Epidermal melanocyte (primary cell): ENCODE data around the gene CACNA1I.
A peak's percentile ranks its signal among the peaks of the same experiment; 100 is the strongest.

Experiments used
- DNase-seq: peaks from one replicate; pipeline ENCODE4 v3.0.0; 2011; ENCODE audit warnings: low spot score; ENCODE audit not compliant: insufficient read length

The CACNA1I gene

DNA sequence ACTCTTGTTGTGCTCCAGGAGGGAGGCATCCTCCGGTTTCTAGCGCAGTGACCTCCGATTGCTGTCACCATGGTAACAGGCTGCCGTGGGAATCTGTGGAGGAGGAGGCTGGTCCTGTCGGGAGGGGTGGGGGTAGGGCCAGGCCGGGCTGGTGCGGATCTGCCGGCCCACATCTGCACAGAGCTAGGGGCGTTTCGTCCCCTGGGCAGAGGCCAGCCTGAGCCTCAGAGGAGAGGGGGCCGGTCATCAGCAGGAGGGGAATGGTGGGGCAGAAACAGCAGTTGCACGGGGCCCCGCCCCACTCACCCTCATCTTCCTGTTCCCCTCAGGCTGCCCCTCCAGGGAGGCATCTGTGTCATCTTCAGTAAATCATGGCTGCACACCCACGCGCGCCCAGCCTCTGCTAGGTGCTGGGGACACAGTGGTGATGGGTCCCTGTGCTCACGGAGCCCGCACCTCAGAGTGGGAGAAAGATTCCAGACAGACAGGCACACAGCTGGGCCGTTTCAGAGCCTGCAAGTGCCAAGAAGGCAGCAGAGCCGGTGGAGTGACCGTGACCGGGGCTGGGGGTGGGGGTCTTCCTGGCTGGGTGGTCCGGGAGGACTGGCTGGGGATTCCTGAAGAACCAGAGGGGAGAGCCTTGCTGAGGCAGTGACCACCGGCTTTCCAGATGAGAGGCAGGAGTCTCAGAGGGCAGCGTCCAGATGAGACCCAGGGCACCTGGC lies 120.5 kb downstream of the CACNA1I start:
- DNase-seq = no peak

DNA sequence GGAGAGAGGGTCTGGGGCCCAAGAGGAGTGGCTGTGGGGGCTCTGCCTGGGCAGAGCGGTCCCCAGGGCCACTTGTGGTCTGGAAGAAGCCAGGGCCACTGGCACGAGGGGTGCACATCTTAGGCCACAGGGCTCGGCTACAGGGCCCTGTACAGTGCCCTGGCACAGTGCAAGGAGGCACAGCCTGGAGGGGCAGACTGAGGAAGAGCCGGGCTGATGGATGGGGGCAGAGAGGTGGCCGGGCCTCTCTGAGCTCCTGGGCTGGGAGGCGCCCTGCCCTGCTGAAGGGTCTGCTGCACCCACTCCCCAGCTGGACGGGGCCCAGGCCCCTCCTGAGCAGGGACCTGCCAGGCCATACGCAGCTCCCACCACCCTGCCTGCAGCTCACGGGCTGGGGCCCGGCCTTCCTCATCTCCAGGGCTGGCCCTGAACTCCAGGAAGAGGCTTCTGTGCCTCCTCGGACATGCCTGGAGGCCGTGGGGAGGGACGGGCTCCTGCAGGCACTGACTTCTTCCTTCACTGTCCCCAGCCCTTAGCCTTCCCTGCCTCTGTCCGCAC lies 123.5 kb downstream of the CACNA1I start:
- DNase-seq = no peak

DNA sequence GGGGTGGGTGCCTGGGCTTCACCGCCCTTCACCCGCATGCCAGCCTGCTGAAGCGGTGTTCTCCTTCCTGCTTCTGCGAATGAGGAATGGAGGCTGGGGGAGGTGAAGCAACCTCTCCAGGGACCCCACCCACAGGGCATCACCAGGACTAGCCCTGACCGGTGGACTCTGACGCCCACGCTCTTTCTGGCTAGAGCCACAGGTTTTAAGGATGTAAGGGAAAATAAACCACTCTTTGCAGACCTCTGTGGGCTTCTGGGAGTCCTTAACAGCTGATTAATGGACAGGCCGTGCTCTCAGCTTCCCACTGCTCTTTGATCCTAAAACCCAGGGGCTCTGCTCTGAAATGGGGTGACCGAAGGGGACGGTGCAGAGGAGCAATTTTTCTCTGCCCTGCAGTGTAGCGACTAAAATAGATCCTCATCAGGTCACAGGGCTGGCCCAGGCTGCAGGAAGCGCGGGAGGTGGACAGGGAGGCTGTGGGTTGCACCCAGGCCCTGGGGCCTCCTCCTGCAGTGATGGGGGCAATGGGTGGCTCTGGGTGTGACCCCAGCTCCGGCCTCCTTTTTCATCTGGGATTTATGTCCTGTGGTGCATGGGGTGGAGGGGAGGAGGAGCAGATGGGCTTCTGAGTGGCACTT lies 127.4 kb downstream of the CACNA1I start:
- DNase-seq = no peak

DNA sequence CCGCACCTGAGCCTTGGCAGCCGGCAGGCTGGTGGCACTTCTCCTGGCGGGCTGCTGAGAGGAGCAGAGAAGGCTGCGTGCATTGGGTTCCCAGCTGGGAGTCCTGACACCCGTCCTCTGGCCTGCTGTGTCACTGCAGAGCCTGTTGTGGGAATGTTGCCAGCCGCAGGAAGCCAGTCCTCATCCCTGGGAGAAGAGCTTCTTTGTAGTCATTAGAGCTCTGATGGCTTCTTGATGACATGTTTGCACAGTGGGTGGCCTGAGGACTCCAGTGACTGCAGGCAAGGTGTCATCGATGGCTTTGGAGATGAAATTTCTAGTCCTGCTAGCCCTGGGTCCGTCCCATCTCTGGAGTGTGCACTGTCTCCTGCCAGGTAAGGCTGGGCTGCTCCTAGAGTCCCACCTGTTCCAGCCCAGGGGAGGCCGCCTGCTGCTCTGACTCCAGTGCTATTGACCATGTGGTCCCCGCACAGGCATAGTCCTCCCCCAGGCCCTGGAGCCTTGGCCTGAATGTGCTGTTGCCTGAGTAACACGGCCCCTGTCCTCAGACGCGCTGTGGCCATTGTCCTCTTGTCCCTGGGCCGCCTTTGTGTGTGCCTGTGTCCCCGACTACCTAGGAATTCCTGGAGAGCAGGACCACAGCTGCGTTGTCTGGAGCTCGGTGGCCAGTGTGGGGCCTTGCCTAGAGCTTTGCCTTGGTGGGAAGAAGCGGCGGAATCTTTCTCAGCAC lies 129.2 kb downstream of the CACNA1I start:
- no peak for DNase-seq

DNA sequence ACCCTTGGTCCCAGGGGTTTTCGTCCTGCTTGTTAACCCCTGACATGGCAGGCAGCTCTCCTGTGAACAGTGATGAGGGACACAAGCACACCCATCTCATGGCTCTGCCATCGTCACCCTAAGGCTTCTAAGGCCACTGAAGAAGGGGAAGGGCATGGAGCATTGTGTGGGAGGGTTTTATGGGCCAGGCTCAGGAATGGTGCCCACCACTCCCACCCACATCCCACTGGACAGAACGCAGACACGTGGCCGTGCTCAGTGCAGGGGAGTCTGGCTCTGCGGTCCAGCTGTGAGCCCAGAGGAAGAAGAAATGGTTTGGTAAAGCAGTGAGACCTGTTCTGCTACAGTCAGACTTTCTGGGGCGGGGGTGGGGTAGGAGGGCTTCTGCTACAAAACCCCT lies 130.0 kb downstream of the CACNA1I start:
- DNase-seq = no peak

DNA sequence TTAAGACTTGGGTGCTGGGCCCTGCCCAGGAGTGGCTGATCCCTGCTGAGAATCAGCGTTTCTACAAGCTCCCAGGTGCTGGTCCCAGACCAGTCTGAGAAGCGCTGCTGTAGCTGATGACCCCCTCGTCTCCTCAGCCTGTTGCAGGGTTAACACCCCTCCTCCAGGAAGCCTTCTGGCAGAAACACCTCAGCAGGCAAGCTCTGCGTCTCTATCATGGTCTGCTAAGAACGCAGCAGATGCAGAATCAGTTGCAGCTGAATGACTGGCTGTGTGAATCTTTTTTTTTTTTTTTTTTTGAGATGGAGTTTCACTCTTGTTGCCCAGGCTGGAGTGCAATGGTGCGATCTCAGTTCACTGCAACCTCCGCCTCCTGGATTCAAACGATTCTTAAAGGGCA lies 132.5 kb downstream of the CACNA1I start:
- DNase-seq = no peak

DNA sequence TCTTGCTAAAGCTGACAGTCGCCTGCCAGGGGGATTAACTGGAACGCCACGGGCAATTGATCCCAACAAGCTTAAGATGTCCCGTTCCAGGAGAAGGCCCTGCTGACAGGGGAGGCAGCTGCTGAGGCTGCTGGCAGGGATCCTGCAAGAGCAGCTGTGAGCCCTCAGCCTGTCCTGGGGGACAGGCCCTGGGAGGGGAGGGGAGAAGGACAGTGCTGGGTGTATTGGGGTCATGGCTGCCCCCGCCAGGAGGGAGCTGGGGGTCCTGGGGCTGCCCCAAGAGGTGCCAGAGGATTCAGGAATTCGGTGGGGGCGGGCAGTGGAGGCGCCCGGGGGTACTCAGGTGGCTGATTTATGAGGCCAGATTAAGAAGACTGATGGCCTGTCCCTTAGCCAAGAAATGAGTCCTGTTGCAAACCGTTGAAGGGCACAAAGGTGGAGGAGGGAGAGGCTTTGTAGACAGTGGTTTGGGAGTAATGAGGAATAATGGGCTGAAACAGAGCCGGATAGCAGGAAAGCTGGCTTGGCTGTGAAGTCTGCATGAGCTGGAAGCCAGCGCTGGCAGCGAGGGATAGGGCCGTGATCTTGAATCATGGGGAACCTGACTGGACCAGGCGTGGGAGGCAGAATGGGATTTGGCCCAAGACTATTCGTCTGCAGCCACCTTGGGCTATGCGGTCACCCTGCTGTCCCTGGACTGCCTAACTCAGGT lies 133.5 kb downstream of the CACNA1I start:
- no peak for DNase-seq

DNA sequence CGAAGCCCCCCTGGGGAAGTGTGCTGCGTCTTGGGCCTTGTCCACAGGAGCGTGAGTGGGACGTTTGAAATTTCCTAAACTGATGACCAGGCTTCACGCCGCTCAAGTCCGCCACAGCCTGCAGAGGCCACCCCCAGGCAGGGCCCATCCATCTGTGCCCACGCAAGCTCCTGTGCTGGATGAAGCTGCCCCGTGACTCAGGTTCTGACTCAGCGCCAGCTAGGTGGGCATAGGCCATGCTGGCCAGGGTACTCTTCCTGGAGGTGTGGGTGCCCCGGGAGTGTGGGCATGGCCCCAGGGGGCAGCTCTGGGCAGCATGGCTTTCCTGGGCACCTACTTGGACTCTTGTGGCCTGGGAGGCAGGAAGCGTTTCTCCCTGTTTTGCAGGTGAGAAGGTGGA lies 134.8 kb downstream of the CACNA1I start:
- no peak for DNase-seq

DNA sequence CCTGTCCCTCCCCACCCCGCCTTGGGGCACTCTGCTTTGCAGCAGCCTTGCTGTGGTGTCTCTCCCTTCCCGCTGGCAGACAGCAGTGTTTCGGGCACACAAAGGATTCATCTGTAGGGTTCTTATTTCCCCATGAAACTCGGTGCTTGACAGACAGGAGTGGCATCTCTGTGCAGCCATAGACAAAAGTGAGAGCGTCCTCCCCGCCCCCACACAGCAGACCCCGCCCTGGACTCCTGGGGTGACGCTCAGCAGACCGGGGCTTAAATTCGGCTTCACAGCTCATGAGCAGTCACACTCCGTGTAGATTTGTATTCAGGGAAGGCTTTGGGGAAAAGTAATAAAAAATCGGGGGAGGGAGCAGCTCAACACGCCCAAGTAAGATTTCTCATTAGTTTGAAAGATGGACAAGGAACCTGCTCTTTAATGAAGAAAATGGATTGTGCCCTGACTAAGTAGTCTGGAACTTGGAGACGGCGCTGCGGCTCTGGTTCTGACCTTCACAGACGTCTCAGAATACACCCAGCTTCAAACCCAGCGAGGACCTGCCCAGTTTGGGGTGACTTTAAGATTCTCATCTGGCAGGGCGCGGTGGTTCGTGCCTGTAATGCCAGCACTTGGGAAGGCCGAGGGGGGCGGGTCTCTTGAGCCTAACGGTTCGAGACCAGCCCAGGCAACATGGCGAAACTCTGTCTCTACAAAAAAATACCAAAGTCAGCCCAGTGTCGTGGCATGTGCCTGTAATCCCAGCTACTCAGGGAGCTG lies 136.0 kb downstream of the CACNA1I start:
- DNase-seq = no peak

DNA sequence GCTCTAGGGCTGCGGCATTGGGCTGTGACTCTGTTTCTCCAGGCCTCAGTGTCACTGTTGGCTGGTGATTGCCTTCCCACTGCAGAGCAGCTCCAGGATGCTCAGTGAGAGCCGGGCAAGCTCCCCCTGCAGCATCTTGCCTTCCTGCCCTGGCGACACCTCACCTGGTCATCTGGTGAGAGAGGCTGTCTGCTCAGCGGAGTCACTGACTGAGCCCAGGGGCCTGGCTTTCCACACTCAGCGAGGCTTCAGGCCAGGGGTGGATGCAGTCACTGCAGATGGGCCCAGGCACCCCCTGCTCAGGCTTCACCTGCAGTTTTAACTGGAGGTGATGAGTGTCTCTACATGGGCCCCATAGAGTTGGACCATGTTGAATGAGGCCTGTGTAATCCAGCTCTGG lies 136.8 kb downstream of the CACNA1I start:
- DNase-seq = no peak

DNA sequence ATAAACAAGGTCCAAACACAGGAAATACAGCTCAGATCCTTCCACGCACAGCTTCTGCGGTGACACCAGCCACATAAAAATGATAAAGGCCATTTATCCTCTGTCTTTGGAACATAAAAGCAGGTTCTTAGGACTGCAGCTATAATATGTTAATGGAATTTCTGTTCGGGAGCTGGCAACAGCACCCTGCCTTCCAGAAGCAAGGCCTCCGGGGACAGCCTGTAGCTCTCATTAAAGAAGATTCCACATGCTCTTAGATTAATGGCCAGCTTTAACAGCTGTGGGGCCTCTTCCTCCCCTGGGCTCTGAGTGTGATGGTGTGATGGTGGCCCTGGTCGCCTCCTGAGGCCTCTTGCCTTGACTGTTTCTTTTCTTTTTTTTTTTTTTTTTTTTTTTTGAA lies 137.3 kb downstream of the CACNA1I start:
- DNase-seq = no peak

DNA sequence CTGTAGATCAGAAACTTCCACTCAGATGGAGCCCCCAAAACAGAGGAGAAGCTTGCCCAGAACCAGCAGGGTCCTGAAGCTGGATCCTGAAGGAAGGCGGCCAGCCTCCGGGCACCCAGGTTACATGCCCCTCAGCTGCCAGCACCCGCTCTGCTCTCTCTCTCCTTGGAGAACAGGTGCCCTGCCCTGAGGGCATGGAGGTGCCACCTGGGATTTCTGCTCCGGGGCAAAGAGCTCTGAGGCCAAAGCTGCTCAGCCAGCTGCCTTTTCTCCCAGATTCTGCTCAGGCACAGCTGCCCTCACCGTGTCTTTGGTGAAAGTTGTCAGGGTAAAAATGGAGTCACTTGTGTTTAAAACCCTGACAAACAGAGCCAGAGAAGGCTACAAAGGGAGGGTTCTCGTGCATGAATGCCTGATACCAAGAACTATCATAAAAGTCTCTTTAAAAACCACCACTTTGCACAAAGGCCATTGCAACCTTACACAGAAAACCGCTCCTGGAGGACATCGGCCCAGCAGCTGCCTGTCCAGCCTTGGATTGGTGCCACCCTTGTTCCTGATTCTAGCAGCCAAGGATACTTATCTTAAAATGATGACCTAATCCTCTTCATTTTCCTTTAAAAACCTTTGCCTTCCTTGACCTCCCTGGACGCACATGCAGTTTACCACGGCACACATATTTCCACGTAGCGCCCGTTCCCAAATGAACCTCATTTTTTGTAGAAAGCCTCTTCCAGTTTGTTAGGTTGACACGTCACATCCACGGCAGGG lies 140.0 kb downstream of the CACNA1I start:
- no peak for DNase-seq

DNA sequence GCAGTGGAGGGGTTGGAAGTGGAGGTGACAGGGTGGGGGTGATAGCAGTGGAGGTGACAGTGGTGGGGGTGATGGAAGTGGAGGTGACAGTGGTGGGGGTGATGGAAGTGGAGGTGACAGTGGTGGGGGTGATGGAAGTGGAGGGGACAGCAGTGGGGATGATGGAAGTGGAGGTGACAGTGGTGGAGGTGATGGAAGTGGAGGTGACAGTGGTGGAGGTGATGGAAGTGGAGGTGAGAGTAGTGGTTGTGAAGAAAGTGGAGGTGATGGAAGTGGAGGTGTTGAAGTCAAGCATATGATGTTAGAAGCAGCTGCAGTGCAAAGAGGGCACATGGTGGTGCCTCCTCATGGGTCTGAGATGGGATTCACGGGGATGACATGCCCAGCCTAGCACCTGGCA lies 141.5 kb downstream of the CACNA1I start:
- no peak for DNase-seq

DNA sequence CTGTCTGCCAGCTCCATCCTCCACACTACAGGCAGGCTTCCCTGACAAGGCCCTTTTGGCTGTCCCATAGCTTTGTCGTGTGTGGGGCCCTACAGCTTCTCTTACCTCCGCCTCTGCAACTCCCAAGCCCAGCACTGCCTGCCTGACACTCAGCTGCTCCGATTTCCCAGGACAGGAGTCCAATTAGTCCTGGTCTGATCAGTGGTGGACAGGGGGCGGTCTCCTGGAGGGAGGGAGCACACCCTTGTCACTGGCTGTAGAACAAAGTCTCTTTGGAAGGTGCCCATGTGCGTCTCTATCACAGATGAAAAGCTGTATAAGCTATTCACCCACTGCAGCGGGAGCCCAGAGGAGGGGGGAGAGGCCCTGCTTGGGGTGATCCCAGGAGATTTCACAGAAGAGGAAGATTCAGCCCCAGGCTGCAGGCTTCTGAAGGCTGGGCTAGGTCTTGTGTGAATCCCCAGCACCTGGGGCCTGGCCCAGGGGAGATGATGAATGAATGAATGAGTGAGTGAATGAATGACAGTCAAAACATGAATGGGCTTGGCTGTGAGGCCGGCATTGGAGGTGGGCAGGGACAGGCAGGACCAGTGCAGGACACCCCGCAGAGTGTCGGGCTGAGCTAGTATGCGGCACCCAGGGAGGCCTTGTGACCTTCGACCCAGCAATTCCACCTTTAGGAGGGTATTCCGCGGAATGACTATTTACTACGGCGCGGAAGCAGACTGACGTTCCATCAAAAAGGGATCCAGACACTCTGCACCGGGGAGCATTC lies 142.4 kb downstream of the CACNA1I start:
- no peak for DNase-seq

DNA sequence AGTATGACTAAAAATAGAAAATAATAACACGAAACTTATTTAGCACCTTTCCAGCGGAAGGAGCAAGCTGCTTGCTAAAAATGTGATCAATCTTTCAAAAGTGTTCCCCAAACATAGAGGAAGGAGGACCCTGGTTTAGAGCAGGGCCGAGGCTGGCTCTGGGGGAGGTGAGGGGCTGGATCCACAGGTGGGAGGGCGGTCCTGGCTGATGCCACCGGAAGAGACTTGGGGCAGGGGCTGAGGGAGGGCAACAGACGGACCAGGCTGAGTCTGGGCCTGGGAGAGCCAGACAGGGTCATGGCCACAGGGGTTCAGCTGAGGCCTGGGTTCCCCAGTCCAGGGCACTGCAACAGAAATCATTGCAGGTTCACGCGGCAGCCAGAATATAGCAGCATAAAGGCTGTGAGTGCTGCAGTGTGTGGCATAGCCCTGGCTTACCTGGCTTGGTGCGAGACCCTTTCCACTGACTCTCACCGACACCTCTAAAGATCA lies 143.3 kb downstream of the CACNA1I start:
- no peak for DNase-seq

DNA sequence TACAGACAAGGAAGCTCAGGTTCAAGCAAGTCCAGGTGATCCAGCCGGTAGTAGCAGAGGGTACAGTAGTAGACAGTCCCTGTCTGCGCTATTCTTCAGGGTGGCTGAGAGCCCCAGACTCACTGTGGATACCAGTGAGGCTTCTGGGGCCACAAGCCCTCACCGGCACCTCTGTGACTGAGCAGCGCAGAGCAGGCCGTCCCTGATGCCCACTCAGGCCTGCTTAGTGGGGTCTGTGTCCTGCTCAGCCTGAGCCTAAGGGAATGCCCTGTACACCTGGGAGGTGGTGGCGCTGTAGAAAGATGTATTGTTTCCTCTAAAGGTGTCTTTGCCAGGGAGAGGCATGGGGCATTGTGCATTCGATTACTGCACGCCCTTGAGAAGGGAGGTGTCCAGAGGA lies 143.8 kb downstream of the CACNA1I start:
- DNase-seq = no peak

DNA sequence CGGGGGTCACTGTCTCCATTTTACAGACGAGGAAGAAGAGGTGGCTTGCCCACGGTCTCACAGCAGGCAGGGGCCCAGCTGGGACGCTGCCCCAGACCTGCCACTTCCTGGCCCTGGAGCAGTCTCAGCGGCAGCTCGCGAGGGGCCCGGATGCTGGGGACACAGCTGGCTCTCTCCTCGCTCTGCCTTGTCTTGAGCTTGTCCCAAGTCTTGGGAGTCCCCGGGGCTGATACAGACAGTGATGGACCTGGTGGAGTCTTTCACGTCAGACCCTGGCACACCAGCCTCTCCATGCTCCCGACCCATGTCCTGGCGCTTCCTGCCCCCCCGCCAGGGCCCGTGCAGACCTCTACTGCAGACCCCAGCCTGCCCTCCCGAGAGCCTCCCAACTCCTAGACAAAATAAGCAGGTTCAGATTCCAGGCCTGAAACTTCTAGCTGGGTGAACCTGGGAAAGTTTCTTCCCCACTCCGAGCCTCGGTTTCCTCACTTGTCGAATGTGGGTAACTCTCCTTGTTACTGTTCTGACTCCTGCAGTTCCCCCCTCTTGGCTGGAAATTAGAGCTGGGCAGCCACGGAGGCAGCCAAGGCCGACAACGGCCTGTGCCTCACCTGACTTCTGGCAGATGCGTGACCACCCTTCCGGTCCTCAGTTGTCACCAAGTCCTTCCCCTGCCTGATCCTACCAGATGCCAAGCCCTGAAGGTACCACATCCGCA lies 145.4 kb downstream of the CACNA1I start:
- no peak for DNase-seq

DNA sequence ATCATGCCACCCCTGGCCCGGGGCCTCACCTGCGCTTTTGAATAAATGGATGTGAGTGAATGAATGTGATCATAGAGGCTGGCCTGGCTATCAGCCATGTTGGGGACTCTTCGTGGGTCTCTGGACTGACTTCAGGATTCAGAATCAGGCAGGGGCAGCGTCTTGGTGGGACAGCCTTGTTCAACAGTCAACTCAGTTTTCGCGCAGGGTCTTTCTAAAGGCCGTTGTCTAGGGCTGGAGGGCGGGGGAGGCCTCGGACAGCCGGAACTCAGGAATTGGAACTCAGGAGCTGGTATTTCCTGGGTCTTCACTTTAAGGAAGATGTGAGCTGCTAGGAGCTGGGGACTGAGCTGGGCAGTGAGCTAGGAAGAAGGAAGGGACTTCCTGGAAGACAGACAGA lies 146.0 kb downstream of the CACNA1I start:
- no peak for DNase-seq

DNA sequence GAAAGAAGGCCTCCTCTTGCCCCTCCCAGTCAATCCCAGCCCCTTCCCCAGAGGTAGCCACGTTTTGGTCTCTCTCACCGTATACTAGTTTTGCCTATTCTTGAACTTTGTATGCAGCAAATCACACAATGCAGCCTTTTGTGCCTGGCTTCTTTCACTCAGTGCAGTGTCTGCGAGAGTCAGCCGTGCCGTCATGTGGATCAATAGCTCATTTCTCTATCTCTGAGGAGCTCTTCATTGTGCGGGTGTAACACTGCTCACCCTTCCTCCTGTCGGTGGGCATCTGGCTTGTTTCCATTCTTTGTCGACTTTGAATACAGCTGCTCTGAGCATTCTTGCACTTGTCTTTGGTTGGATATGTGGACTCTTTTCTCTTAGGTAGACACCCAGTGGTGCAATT lies 146.5 kb downstream of the CACNA1I start:
- DNase-seq = peak; percentile 65
